ENCODE measurements around the gene JADE2.

JADE2 gene

GRCh38 chr5:134477462-134478245, 47.8 kb upstream of the JADE2 start (continued):
- TF ChIP-seq ZNF488 (tag by site-specific recombination; IDR thresholded peaks at IDR 0.05) (no peak), ZBTB8A (tag by site-specific recombination; IDR thresholded peaks at IDR 0.05) (no peak), ZNF155 (tag by site-specific recombination; IDR thresholded peaks at IDR 0.05) (no peak), GLI4 (tag by site-specific recombination; IDR thresholded peaks at IDR 0.05) (no peak), ZNF335 (tag by site-specific recombination; conservative IDR thresholded peaks at IDR 0.05) (no peak), ZBTB10 (tag by site-specific recombination; IDR thresholded peaks at IDR 0.05) (no peak), ZNF248 (tag by site-specific recombination; IDR thresholded peaks at IDR 0.05) (no peak), ZFP41 (tag by site-specific recombination; IDR thresholded peaks at IDR 0.05; ENCODE audit: borderline replicate concordance) (no peak)
- TF ChIP-seq, protein P1, sequence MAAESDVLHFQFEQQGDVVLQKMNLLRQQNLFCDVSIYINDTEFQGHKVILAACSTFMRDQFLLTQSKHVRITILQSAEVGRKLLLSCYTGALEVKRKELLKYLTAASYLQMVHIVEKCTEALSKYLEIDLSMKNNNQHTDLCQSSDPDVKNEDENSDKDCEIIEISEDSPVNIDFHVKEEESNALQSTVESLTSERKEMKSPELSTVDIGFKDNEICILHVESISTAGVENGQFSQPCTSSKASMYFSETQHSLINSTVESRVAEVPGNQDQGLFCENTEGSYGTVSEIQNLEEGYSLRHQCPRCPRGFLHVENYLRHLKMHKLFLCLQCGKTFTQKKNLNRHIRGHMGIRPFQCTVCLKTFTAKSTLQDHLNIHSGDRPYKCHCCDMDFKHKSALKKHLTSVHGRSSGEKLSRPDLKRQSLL (tag by site-specific recombination; IDR thresholded peaks at IDR 0.05): no peak

DNA sequence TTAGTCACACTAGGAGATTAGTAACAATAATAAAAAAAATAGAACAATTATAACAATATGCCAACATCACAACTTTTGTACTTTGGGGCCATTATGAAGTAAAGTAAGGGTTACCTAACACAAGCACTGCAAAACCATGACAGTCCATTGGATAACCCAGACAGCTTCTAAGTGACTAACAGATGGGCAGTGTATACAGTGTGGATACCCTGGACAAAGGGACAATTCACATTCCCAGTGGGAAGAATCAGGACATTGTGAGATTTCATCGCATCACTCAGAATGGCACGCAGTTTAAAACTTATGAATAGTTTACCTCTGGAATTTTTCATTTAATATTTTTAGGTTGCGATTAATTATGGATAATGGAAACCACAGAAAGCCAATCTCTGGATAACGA, 45.6 kb upstream of the JADE2 start:
- Histone ChIP-seq H3K9me3 (ENCODE audit: control insufficient read depth, insufficient read depth, low read depth, low read length) (no peaks in the 10 kb centered on the region), H3K4me1 (ENCODE audit: control insufficient read depth, insufficient read depth, low read length) (no peaks in the 10 kb centered on the region), H3K36me3 (ENCODE audit: control insufficient read depth in 2 of 2, insufficient read depth in 1 of 2, low read length in 2 of 2) (no peaks in the 10 kb centered on the region), H3K4me3 (ENCODE audit: low read depth, low read length) (no peak overlapping the region), H3K27ac (ENCODE audit: extremely low read depth, low read depth, low read length) (no peak overlapping the region)
- ChIA-PET CTCF (interaction anchor here (0.8 kb wide), 1 partner anchor 62 kb away, joined by 4 read pairs; no protein-coding TSS in a partner anchor), POLR2A (no interaction called here)
- TF ChIP-seq ZNF16 (tag by site-specific recombination; IDR thresholded peaks at IDR 0.05; ENCODE audit: low read depth) (no peak), ZNF571 (tag by site-specific recombination; IDR thresholded peaks at IDR 0.05) (no peak), OVOL3 (tag by site-specific recombination; IDR thresholded peaks at IDR 0.05) (no peak), ZNF792 (tag by site-specific recombination; IDR thresholded peaks at IDR 0.05) (no peak), OSR2 (tag by site-specific recombination; IDR thresholded peaks at IDR 0.05) (no peak), ZBTB11 (tag by site-specific recombination; conservative IDR thresholded peaks at IDR 0.05; ENCODE audit: low read depth) (no peak), ZNF626 (tag by site-specific recombination; IDR thresholded peaks at IDR 0.05) (no peak), KLF8 (tag by site-specific recombination; IDR thresholded peaks at IDR 0.05) (no peak), REST (tag by site-specific recombination; IDR thresholded peaks at IDR 0.05) (no peak), ZNF433 (tag by site-specific recombination; IDR thresholded peaks at IDR 0.05; ENCODE audit: low read depth) (no peak), EGR2 (tag by site-specific recombination; IDR thresholded peaks at IDR 0.05; ENCODE audit: low read depth) (no peak), ZFHX2 (tag by site-specific recombination; conservative IDR thresholded peaks at IDR 0.05) (no peak), ZNF274 (IDR thresholded peaks at IDR 0.05; ENCODE audit: low read length) (no peak), ZNF274 (tag by site-specific recombination; IDR thresholded peaks at IDR 0.05; ENCODE audit: borderline replicate concordance) (no peak)
- TF ChIP-seq, protein P2, sequence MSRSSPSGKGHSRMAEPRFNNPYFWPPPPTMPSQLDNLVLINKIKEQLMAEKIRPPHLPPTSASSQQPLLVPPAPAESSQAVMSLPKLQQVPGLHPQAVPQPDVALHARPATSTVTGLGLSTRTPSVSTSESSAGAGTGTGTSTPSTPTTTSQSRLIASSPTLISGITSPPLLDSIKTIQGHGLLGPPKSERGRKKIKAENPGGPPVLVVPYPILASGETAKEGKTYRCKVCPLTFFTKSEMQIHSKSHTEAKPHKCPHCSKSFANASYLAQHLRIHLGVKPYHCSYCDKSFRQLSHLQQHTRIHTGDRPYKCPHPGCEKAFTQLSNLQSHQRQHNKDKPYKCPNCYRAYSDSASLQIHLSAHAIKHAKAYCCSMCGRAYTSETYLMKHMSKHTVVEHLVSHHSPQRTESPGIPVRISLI (tag by site-specific recombination; IDR thresholded peaks at IDR 0.05): no peak
